ENCODE data around the gene IFNGR1.

IFNGR1 gene

GRCh38 chr6:137175868-137176245 is 43.3 kb downstream of the IFNGR1 start:
- H3K4me2 ChIP-seq (ENCODE audit: low read depth, low read length), result no peak overlapping the region
- no peaks in the 10 kb centered on the region for H3F3A ChIP-seq (ENCODE audit: insufficient read depth, low read length)
- H3K4me1 ChIP-seq (ENCODE audit: low read length), result no peaks in the 10 kb centered on the region
- H3K27me3 ChIP-seq (replicated peaks; ENCODE audit: insufficient read depth, low read length), result no peaks in the 10 kb centered on the region
- no peaks in the 10 kb centered on the region for H3K9me2 ChIP-seq (replicated peaks; ENCODE audit: insufficient read depth, low read length)
- DNase-seq, result no peak
- no peak overlapping the region for H2AFZ ChIP-seq (ENCODE audit: low read length)
- H3K36me3 ChIP-seq (replicated peaks; ENCODE audit: insufficient read depth, low read length), result no peaks in the 10 kb centered on the region
- H3K79me2 ChIP-seq (ENCODE audit: low read length), result no peaks in the 10 kb centered on the region
- no peaks in the 10 kb centered on the region for H3K9me3 ChIP-seq (replicated peaks; ENCODE audit: insufficient read depth, low read length)
- no peak overlapping the region for H3K9ac ChIP-seq (ENCODE audit: low read length)
- H3K27ac ChIP-seq (ENCODE audit: low read length), result no peak overlapping the region
- no peak for TF ChIP-seq EZH2 (optimal IDR thresholded peaks at IDR 0.05; ENCODE audit: low read depth, low read length)
- TF ChIP-seq, protein P1, sequence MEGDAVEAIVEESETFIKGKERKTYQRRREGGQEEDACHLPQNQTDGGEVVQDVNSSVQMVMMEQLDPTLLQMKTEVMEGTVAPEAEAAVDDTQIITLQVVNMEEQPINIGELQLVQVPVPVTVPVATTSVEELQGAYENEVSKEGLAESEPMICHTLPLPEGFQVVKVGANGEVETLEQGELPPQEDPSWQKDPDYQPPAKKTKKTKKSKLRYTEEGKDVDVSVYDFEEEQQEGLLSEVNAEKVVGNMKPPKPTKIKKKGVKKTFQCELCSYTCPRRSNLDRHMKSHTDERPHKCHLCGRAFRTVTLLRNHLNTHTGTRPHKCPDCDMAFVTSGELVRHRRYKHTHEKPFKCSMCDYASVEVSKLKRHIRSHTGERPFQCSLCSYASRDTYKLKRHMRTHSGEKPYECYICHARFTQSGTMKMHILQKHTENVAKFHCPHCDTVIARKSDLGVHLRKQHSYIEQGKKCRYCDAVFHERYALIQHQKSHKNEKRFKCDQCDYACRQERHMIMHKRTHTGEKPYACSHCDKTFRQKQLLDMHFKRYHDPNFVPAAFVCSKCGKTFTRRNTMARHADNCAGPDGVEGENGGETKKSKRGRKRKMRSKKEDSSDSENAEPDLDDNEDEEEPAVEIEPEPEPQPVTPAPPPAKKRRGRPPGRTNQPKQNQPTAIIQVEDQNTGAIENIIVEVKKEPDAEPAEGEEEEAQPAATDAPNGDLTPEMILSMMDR (IDR thresholded peaks at IDR 0.05; ENCODE audit: low read length), result no peak
- no peak for TF ChIP-seq EZH2phosphoT487 (IDR thresholded peaks at IDR 0.05; ENCODE audit: low read length)
- H3K4me3 ChIP-seq (ENCODE audit: low read length), result no peak overlapping the region
- no peaks in the 10 kb centered on the region for H4K20me1 ChIP-seq (ENCODE audit: insufficient read depth, low read length)

GRCh38 chr6:137175157-137175867 is 43.9 kb downstream of the IFNGR1 start:
- no peaks in the 10 kb centered on the region for H3K9me2 ChIP-seq (replicated peaks; ENCODE audit: insufficient read depth, low read length)
- H2AFZ ChIP-seq (ENCODE audit: low read length), result no peak overlapping the region
- no peaks in the 10 kb centered on the region for H3K4me1 ChIP-seq (ENCODE audit: low read length)
- no peak overlapping the region for H3K9ac ChIP-seq (ENCODE audit: low read length)
- no peak for DNase-seq
- no peaks in the 10 kb centered on the region for H3K27me3 ChIP-seq (replicated peaks; ENCODE audit: insufficient read depth, low read length)
- no peaks in the 10 kb centered on the region for H3K9me3 ChIP-seq (replicated peaks; ENCODE audit: insufficient read depth, low read length)
- no peak overlapping the region for H3K4me3 ChIP-seq (ENCODE audit: low read length)
- H3K36me3 ChIP-seq (replicated peaks; ENCODE audit: insufficient read depth, low read length), result no peaks in the 10 kb centered on the region
- H3F3A ChIP-seq (ENCODE audit: insufficient read depth, low read length), result no peaks in the 10 kb centered on the region
- TF ChIP-seq, protein P1 (IDR thresholded peaks at IDR 0.05; ENCODE audit: low read length), result no peak
- TF ChIP-seq EZH2 (optimal IDR thresholded peaks at IDR 0.05; ENCODE audit: low read depth, low read length) (no peak), EZH2phosphoT487 (IDR thresholded peaks at IDR 0.05; ENCODE audit: low read length) (no peak)
- H3K27ac ChIP-seq (ENCODE audit: low read length), result no peak overlapping the region
- no peaks in the 10 kb centered on the region for H4K20me1 ChIP-seq (ENCODE audit: insufficient read depth, low read length)
- no peak overlapping the region for H3K4me2 ChIP-seq (ENCODE audit: low read depth, low read length)
- no peaks in the 10 kb centered on the region for H3K79me2 ChIP-seq (ENCODE audit: low read length)

DNA sequence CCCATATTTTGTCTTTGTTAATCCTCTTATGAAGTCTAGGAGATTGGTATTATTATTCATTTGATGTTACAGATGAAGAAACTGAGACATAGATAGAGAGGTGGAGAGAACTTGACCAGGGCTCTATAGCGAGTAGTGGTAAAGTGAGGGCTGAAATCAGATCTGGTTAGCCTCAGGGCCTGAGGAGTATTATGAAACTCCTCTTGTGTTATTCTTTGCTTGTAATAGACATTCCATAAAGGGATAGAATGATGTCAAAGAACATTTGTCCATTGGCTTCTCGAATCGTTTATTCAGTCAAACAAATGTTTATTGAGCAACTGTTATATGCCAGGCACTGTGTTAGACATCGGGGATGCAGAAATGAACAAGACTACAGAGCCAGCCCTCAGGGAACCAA is 45.7 kb downstream of the IFNGR1 start, which contains the start of gene IL22RA2:
Gene IL22RA2 (minus strand): TSS at position 144 of the 400 bp plus-strand sequence. CDS start 11,895 bp downstream, outside the sequence.
- no peaks in the 10 kb centered on the region for H3K27me3 ChIP-seq (replicated peaks; ENCODE audit: insufficient read depth, low read length)
- no peak within 1 kb of the TSS for H3K4me3 ChIP-seq (ENCODE audit: low read length)
- H3K27ac ChIP-seq (ENCODE audit: low read length), result no peak within 1 kb of the TSS

More for the DNA sequence above, 45.7 kb downstream of the IFNGR1 start, which contains the start of gene IL22RA2:
- Histone ChIP-seq H2AFZ (ENCODE audit: low read length) (no peak within 1 kb of the TSS), H3K9me3 (replicated peaks; ENCODE audit: insufficient read depth, low read length) (no peaks in the 10 kb centered on the region), H3K4me1 (ENCODE audit: low read length) (no peaks in the 10 kb centered on the region), H3K9ac (ENCODE audit: low read length) (no peak within 1 kb of the TSS), H4K20me1 (ENCODE audit: insufficient read depth, low read length) (no peaks in the 10 kb centered on the region), H3K79me2 (ENCODE audit: low read length) (no peaks in the 10 kb centered on the region), H3F3A (ENCODE audit: insufficient read depth, low read length) (no peaks in the 10 kb centered on the region), H3K9me2 (replicated peaks; ENCODE audit: insufficient read depth, low read length) (no peaks in the 10 kb centered on the region), H3K36me3 (replicated peaks; ENCODE audit: insufficient read depth, low read length) (no peaks in the 10 kb centered on the region), H3K4me2 (ENCODE audit: low read depth, low read length) (no peak within 1 kb of the TSS)
- no peak for TF ChIP-seq EZH2phosphoT487 (IDR thresholded peaks at IDR 0.05; ENCODE audit: low read length)
- TF ChIP-seq EZH2 (optimal IDR thresholded peaks at IDR 0.05; ENCODE audit: low read depth, low read length), result no peak
- TF ChIP-seq, protein P1 (IDR thresholded peaks at IDR 0.05; ENCODE audit: low read length), result no peak
- DNase-seq, result no peak
